A673 (cell line): ENCODE data around the gene PRKCA. TPM values are rescaled to one million over a fixed set of nuclear protein-coding genes. Genes with fewer than 3 reads are reported as not detected.

Source experiments
- BruUV-seq: library from RNA; stranded (reverse); fragments of 400-500 nt; replicated peaks from 2 replicates; lab custom pipeline; 2021; lab: Mats Ljungman, UMichigan
- CTCF ChIA-PET: fragments of 300-600 bp; sonication (Branson Sonifier 250); formaldehyde crosslinking; loops from one replicate; lab custom pipeline; 2022; ENCODE audit warnings: antibody characterized with exemption; lab: Charles Lee
- POLR2A ChIA-PET: fragments of 300-600 bp; sonication (Branson Sonifier 250); formaldehyde crosslinking; loops from one replicate; lab custom pipeline; 2022; ENCODE audit warnings: antibody characterized with exemption; ENCODE audit not compliant: low non-redundant PET; lab: Charles Lee
- DNase-seq: peaks from one replicate; pipeline ENCODE4 v3.0.0-alpha.2; 2015; ENCODE audit warnings: low spot score
- H3K27ac ChIP-seq: fragments of 200-600 bp; sonication (generic); 2 replicates; pipeline ENCODE4 v1.5.1; 2016; ENCODE audit warnings: mixed run types, low read depth, mild to moderate bottlenecking, mixed read lengths, antibody characterized with exemption, low read length; ENCODE audit not compliant: poor library complexity, severe bottlenecking
- H3K27me3 ChIP-seq: fragments of 200-600 bp; sonication (generic); replicated peaks from 2 replicates; pipeline ENCODE4 v1.6.1; 2017; ENCODE audit warnings: mixed run types, low read depth, mild to moderate bottlenecking, mixed read lengths, antibody characterized with exemption, low read length; ENCODE audit not compliant: insufficient read depth, poor library complexity
- H3K36me3 ChIP-seq: fragments of 200-600 bp; sonication (generic); 2 replicates; pipeline ENCODE4 v1.6.1; 2016; ENCODE audit warnings: mixed run types, mild to moderate bottlenecking, mixed read lengths, antibody characterized with exemption, low read length; ENCODE audit not compliant: insufficient read depth, poor library complexity, severe bottlenecking
- H3K4me1 ChIP-seq: fragments of 200-600 bp; sonication (generic); 2 replicates; pipeline ENCODE4 v1.6.1; 2017; ENCODE audit warnings: mixed run types, mild to moderate bottlenecking, mixed read lengths, antibody characterized with exemption, low read length; ENCODE audit not compliant: insufficient read depth, poor library complexity, severe bottlenecking
- H3K4me3 ChIP-seq: fragments of 200-600 bp; sonication (generic); 2 replicates; pipeline ENCODE4 v1.5.1; 2016; ENCODE audit warnings: low read depth, mixed run types, mild to moderate bottlenecking, mixed read lengths, low read length; ENCODE audit not compliant: poor library complexity, severe bottlenecking
- H3K9me3 ChIP-seq: fragments of 200-600 bp; sonication (generic); 2 replicates; pipeline ENCODE4 v1.6.1; 2016; ENCODE audit warnings: mixed run types, low read depth, mild to moderate bottlenecking, mixed read lengths, antibody characterized with exemption, low read length; ENCODE audit not compliant: poor library complexity, severe bottlenecking
- EZH2 ChIP-seq: fragments of 200-600 bp; sonication (generic); IDR thresholded peaks from 2 replicates; pipeline ENCODE4 v1.6.1; 2017; ENCODE audit warnings: borderline replicate concordance, low read depth, mild to moderate bottlenecking, mixed read lengths, antibody characterized with exemption, low read length; ENCODE audit not compliant: poor library complexity, severe bottlenecking
- intact Hi-C: fragments of 100-400 bp; cut with micrococcal nuclease; formaldehyde crosslinking; loops from one replicate; pipeline ENCODE4 v1.10.0; 2022; ENCODE audit not compliant: unreplicated experiment
- total RNA-seq: library from RNA; stranded (reverse); gene quantifications from 2 replicates; pipeline ENCODE4 v1.2.3, GENCODE V29; 2021
- TF ChIP-seq, protein P1 (sequence below): fragments of 300-800, 200-600 bp; sonication (generic); conservative IDR thresholded peaks from 2 replicates; pipeline ENCODE4 v1.5.1; 2017; ENCODE audit warnings: low read depth, mild to moderate bottlenecking, antibody characterized with exemption, low read length, moderate library complexity, mixed read lengths

The PRKCA gene
- total RNA-seq, 1 experiment from 2014 or later = 16.3 TPM

DNA sequence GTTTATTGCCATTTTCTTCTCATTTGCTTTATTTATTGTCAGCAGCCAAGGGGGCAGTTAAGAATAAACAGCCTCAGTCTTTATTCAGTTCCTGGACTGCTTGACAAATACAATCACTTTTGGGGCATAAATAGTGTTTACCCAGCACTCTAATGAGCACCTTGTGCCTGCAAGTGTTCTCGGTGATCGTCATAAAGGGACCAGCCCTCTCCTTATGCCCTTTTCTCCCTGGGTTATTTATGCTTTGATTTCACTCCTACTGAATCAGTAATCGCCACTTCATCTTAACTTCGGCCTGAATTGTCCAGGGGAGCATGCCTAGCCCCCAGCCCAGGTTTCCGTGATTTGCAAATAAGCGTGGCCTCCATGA, 476.8 kb downstream of the PRKCA start:
- no peak for DNase-seq
- intact Hi-C loops = no loop called here
- no TSS peak for BruUV-seq
- POLR2A ChIA-PET = no interaction called here
- Histone ChIP-seq H3K36me3 (no peaks in the 10 kb centered on the region), H3K27me3 (no peaks in the 10 kb centered on the region), H3K4me1 (peaks cover 17% of the 10 kb centered on the region), H3K4me3 (no peak overlapping the region), H3K9me3 (no peaks in the 10 kb centered on the region), H3K27ac (no peak overlapping the region)
- TF ChIP-seq, protein P1, sequence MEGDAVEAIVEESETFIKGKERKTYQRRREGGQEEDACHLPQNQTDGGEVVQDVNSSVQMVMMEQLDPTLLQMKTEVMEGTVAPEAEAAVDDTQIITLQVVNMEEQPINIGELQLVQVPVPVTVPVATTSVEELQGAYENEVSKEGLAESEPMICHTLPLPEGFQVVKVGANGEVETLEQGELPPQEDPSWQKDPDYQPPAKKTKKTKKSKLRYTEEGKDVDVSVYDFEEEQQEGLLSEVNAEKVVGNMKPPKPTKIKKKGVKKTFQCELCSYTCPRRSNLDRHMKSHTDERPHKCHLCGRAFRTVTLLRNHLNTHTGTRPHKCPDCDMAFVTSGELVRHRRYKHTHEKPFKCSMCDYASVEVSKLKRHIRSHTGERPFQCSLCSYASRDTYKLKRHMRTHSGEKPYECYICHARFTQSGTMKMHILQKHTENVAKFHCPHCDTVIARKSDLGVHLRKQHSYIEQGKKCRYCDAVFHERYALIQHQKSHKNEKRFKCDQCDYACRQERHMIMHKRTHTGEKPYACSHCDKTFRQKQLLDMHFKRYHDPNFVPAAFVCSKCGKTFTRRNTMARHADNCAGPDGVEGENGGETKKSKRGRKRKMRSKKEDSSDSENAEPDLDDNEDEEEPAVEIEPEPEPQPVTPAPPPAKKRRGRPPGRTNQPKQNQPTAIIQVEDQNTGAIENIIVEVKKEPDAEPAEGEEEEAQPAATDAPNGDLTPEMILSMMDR = no peak
- TF ChIP-seq EZH2 = no peak
- CTCF ChIA-PET = no interaction called here

DNA sequence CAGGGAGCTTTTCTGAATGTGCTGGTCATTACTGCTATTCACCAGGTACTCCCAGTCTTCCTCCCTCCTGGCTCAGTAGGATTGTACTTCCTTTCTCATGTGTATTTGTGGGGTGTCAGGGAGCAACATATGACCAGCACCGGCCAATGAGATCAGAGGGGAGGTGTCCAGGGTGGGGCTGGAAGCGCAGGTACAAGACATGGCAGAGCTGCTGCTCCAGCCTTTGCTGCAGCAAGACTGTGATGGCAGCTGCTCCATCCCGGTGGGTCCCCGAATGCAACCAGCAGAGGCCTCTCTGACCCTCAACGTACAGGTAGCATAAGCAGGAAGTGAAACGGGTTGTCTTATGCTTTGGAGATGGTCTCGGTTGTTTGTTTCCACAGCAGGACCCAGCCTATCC, 478.7 kb downstream of the PRKCA start:
- no peak for DNase-seq
- H3K36me3 ChIP-seq = no peaks in the 10 kb centered on the region
- H3K27ac ChIP-seq = no peak overlapping the region
- no TSS peak for BruUV-seq
- intact Hi-C loops = no loop called here
- peaks cover 17% of the 10 kb centered on the region for H3K4me1 ChIP-seq
- TF ChIP-seq, protein P1 = no peak
- no peak overlapping the region for H3K4me3 ChIP-seq
- no peaks in the 10 kb centered on the region for H3K9me3 ChIP-seq
- ChIA-PET POLR2A (no interaction called here), CTCF (no interaction called here)
- no peaks in the 10 kb centered on the region for H3K27me3 ChIP-seq

DNA sequence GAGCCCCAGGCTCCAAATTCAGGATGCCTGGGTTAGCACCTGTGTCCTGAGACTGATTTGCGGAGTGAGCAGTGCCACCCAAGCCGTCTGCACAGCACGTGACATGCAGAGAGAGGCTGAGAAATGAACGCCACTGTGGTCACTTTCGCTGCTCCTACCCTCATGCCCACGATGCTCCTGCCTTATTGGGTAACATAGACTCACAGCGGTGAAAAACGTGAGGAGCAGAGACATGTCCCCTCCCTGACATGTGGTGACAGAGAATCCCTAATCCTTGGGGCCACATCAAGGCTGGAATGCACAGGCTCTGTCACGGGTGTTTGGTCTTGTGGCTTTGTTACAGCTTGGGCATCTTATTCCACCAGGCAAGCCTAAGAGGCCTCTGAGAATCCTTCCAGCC, 480.4 kb downstream of the PRKCA start:
- H3K9me3 ChIP-seq = no peaks in the 10 kb centered on the region
- H3K4me3 ChIP-seq = no peak overlapping the region
- CTCF ChIA-PET = no interaction called here
- H3K27me3 ChIP-seq = no peaks in the 10 kb centered on the region
- no peak for DNase-seq
- H3K4me1 ChIP-seq = peaks cover 2% of the 10 kb centered on the region
- POLR2A ChIA-PET = no interaction called here
- no peak for TF ChIP-seq EZH2
- TF ChIP-seq, protein P1 = no peak
- intact Hi-C loops = no loop called here
- H3K27ac ChIP-seq = no peak overlapping the region
- H3K36me3 ChIP-seq = no peaks in the 10 kb centered on the region
- BruUV-seq = no TSS peak
